Measurements from ENCODE around the gene CXCL8.

Gene CXCL8

DNA sequence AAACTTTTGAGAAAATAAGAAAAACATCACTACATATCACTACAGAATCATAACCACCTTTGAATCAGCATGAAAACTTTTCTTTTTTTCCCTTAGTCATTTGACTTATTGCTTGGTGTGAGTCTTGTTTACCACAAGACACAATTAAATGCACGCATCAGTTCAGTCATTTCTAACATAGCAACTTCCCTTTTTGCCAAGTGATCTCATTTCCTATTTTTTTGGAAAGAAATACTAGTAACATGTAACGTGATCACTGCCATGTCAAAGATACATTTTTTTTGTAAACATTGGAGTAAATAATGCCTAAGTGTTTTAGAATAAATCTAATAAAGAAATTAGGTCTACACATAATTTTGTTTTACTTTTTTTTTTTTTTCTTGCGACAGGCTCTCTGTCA, 5.1 kb upstream of the CXCL8 start:
- H3K27me3 ChIP-seq (replicated peaks), result no peaks in the 10 kb centered on the region
- in situ Hi-C loops (cut with HindIII; ENCODE audit: low pct_ligation_motif_present, low sequenced_read_pairs), result no loop called here
- TF ChIP-seq, protein P1, sequence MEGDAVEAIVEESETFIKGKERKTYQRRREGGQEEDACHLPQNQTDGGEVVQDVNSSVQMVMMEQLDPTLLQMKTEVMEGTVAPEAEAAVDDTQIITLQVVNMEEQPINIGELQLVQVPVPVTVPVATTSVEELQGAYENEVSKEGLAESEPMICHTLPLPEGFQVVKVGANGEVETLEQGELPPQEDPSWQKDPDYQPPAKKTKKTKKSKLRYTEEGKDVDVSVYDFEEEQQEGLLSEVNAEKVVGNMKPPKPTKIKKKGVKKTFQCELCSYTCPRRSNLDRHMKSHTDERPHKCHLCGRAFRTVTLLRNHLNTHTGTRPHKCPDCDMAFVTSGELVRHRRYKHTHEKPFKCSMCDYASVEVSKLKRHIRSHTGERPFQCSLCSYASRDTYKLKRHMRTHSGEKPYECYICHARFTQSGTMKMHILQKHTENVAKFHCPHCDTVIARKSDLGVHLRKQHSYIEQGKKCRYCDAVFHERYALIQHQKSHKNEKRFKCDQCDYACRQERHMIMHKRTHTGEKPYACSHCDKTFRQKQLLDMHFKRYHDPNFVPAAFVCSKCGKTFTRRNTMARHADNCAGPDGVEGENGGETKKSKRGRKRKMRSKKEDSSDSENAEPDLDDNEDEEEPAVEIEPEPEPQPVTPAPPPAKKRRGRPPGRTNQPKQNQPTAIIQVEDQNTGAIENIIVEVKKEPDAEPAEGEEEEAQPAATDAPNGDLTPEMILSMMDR (IDR thresholded peaks at IDR 0.05; ENCODE audit: low read depth, low read length, missing control alignments), result no peak
- H3K4me3 ChIP-seq (ENCODE audit: low read depth, low read length), result no peak overlapping the region
- DNase-seq, result no peak
- H3K27ac ChIP-seq, result no peak overlapping the region
- no peaks in the 10 kb centered on the region for H3K36me3 ChIP-seq (replicated peaks)

DNA sequence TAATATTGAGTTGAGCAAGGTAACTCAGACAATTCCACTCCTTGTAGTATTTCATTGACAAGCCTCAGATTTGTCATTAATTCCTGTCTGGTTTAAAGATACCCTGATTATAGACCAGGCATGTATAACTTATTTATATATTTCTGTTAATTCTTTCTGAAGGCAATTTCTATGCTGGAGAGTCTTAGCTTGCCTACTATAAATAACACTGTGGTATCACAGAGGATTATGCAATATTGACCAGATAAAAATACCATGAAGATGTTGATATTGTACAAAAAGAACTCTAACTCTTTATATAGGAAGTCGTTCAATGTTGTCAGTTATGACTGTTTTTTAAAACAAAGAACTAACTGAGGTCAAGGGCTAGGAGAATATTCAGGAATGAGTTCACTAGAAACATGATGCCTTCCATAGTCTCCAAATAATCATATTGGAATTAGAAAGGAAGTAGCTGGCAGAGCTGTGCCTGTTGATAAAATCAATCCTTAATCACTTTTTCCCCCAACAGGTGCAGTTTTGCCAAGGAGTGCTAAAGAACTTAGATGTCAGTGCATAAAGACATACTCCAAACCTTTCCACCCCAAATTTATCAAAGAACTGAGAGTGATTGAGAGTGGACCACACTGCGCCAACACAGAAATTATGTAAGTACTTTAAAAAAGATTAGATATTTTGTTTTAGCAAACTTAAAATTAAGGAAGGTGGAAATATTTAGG, 821 bp downstream of the CXCL8 start:
- no peaks in the 10 kb centered on the region for H3K27me3 ChIP-seq (replicated peaks)
- peak overlapping the region; percentile 32 for H3K4me3 ChIP-seq (ENCODE audit: low read depth, low read length)
- H3K36me3 ChIP-seq (replicated peaks), result no peaks in the 10 kb centered on the region
- in situ Hi-C loops (cut with HindIII; ENCODE audit: low pct_ligation_motif_present, low sequenced_read_pairs), result no loop called here
- peak overlapping the region; percentile 69 for H3K27ac ChIP-seq
- no peak for DNase-seq
- TF ChIP-seq, protein P1 (IDR thresholded peaks at IDR 0.05; ENCODE audit: low read depth, low read length, missing control alignments), result no peak

DNA sequence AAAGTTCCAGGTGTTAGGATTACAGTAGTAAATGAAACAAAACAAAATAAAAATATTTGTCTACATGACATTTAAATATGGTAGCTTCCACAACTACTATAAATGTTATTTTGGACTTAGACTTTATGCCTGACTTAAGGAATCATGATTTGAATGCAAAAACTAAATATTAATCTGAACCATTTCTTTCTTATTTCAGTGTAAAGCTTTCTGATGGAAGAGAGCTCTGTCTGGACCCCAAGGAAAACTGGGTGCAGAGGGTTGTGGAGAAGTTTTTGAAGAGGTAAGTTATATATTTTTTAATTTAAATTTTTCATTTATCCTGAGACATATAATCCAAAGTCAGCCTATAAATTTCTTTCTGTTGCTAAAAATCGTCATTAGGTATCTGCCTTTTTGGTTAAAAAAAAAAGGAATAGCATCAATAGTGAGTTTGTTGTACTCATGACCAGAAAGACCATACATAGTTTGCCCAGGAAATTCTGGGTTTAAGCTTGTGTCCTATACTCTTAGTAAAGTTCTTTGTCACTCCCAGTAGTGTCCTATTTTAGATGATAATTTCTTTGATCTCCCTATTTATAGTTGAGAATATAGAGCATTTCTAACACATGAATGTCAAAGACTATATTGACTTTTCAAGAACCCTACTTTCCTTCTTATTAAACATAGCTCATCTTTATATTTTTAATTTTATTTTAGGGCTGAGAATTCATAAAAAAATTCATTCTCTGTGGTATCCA, 1.6 kb downstream of the CXCL8 start:
- DNase-seq, result no peak
- Histone ChIP-seq H3K27ac (no peak overlapping the region), H3K4me3 (ENCODE audit: low read depth, low read length) (peak overlapping the region; percentile 32), H3K36me3 (replicated peaks) (no peaks in the 10 kb centered on the region), H3K27me3 (replicated peaks) (no peaks in the 10 kb centered on the region)
- in situ Hi-C loops (cut with HindIII; ENCODE audit: low pct_ligation_motif_present, low sequenced_read_pairs), result no loop called here
- TF ChIP-seq, protein P1 (IDR thresholded peaks at IDR 0.05; ENCODE audit: low read depth, low read length, missing control alignments), result no peak

DNA sequence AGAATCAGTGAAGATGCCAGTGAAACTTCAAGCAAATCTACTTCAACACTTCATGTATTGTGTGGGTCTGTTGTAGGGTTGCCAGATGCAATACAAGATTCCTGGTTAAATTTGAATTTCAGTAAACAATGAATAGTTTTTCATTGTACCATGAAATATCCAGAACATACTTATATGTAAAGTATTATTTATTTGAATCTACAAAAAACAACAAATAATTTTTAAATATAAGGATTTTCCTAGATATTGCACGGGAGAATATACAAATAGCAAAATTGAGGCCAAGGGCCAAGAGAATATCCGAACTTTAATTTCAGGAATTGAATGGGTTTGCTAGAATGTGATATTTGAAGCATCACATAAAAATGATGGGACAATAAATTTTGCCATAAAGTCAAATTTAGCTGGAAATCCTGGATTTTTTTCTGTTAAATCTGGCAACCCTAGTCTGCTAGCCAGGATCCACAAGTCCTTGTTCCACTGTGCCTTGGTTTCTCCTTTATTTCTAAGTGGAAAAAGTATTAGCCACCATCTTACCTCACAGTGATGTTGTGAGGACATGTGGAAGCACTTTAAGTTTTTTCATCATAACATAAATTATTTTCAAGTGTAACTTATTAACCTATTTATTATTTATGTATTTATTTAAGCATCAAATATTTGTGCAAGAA, 2.3 kb downstream of the CXCL8 start:
- H3K27me3 ChIP-seq (replicated peaks), result no peaks in the 10 kb centered on the region
- no peak overlapping the region for H3K27ac ChIP-seq
- no peak for DNase-seq
- in situ Hi-C loops (cut with HindIII; ENCODE audit: low pct_ligation_motif_present, low sequenced_read_pairs), result no loop called here
- no peaks in the 10 kb centered on the region for H3K36me3 ChIP-seq (replicated peaks)
- no peak overlapping the region for H3K4me3 ChIP-seq (ENCODE audit: low read depth, low read length)
- TF ChIP-seq, protein P1 (IDR thresholded peaks at IDR 0.05; ENCODE audit: low read depth, low read length, missing control alignments), result no peak

DNA sequence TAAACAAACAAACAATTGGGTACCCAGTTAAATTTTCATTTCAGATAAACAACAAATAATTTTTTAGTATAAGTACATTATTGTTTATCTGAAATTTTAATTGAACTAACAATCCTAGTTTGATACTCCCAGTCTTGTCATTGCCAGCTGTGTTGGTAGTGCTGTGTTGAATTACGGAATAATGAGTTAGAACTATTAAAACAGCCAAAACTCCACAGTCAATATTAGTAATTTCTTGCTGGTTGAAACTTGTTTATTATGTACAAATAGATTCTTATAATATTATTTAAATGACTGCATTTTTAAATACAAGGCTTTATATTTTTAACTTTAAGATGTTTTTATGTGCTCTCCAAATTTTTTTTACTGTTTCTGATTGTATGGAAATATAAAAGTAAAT, 2.9 kb downstream of the CXCL8 start:
- H3K27ac ChIP-seq, result no peak overlapping the region
- no peak overlapping the region for H3K4me3 ChIP-seq (ENCODE audit: low read depth, low read length)
- H3K36me3 ChIP-seq (replicated peaks), result no peaks in the 10 kb centered on the region
- no peaks in the 10 kb centered on the region for H3K27me3 ChIP-seq (replicated peaks)
- TF ChIP-seq, protein P1 (IDR thresholded peaks at IDR 0.05; ENCODE audit: low read depth, low read length, missing control alignments), result no peak
- DNase-seq, result no peak
- in situ Hi-C loops (cut with HindIII; ENCODE audit: low pct_ligation_motif_present, low sequenced_read_pairs), result no loop called here

Data from brain microvascular endothelial cell (primary cell).